ENCODE results near the gene C5.

DNA sequence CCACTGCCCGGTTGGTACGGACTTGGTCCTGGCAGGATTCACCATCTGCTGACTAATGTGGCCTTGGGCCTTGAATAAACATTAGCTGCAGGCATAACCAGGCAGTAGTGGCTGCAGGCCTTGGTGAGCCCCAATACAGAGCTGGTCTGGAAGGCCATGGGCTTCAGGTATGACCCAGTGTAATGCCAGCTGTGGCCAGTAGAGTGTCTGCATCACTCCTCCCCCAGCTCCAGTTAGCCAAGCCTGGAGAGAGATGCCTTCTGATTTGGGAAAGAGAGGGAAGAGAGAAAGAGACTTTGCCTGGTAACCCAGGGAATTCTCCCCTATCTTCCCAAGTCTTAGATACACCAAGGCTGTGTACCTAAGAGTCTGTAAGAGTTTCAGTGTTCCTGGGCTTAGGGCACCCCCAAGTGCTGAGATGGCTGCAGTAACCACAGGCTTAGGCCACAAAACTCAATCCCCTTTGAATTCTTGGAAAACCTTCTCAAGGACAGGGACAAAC is 5.6 kb upstream of the C5 start:
- TF ChIP-seq ELF4 (IDR thresholded peaks at IDR 0.05) (no peak), BHLHE40 (IDR thresholded peaks at IDR 0.05; ENCODE audit: borderline replicate concordance) (no peak), FOXM1 (IDR thresholded peaks at IDR 0.05; ENCODE audit: borderline replicate concordance) (no peak), NFRKB (IDR thresholded peaks at IDR 0.05) (no peak), FOXK2 (IDR thresholded peaks at IDR 0.05) (no peak), SUZ12 (IDR thresholded peaks at IDR 0.05) (no peak)
- TF ChIP-seq, protein P1, sequence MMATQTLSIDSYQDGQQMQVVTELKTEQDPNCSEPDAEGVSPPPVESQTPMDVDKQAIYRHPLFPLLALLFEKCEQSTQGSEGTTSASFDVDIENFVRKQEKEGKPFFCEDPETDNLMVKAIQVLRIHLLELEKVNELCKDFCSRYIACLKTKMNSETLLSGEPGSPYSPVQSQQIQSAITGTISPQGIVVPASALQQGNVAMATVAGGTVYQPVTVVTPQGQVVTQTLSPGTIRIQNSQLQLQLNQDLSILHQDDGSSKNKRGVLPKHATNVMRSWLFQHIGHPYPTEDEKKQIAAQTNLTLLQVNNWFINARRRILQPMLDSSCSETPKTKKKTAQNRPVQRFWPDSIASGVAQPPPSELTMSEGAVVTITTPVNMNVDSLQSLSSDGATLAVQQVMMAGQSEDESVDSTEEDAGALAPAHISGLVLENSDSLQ (IDR thresholded peaks at IDR 0.05): no peak
